GM23338 (cell line): ENCODE results near the gene DDX27.
A peak's percentile ranks its signal among the peaks of the same experiment; 100 is the strongest.

ENCODE experiments used
- CREB1 ChIP-seq: fragments of 250-450 bp; sonication (Bioruptor Pico); IDR thresholded peaks from 2 replicates; pipeline ENCODE4 v1.5.0; 2020; ENCODE audit warnings: low read depth, mild to moderate bottlenecking, moderate library complexity
- CTCF ChIP-seq, 2 experiments: fragments of 200-600 bp in 1 of 2; sonication (generic) in 1 of 2; conservative IDR thresholded peaks; 2 replicates each; pipeline versions ENCODE4 v1.5.1 to v1.6.1; 2016 to 2017; ENCODE audit warnings: antibody characterized with exemption in 2 of 2, low read depth in 2 of 2, mild to moderate bottlenecking in 2 of 2, moderate library complexity in 1 of 2
- ETS1 ChIP-seq: IDR thresholded peaks from 2 replicates; pipeline ENCODE4 v1.6.1; 2016; ENCODE audit warnings: antibody characterized with exemption
- EZH2 ChIP-seq: fragments of 200-600 bp; sonication (generic); IDR thresholded peaks from one replicate; pipeline ENCODE4 v1.8.0; 2017; ENCODE audit warnings: antibody characterized with exemption, mild to moderate bottlenecking, low read depth; ENCODE audit not compliant: unreplicated experiment
- EZH2phosphoT487 ChIP-seq: fragments of 200-600 bp; sonication (generic); IDR thresholded peaks from one replicate; pipeline ENCODE4 v1.8.1; 2018; ENCODE audit warnings: antibody characterized with exemption; ENCODE audit not compliant: unreplicated experiment
- JUNB ChIP-seq: IDR thresholded peaks from one replicate; pipeline ENCODE4 v1.6.1; 2016; ENCODE audit warnings: antibody characterized with exemption; ENCODE audit not compliant: unreplicated experiment
- POLR2AphosphoS5 ChIP-seq: IDR thresholded peaks from 2 replicates; pipeline ENCODE4 v1.6.1; 2016; ENCODE audit warnings: antibody characterized with exemption, low read depth
- REST ChIP-seq: IDR thresholded peaks from one replicate; pipeline ENCODE4 v1.6.1; 2018; ENCODE audit warnings: antibody characterized with exemption; ENCODE audit not compliant: unreplicated experiment
- ZNF331 ChIP-seq: fragments of 250-450 bp; sonication (Bioruptor Pico); IDR thresholded peaks from 2 replicates; pipeline ENCODE4 v1.5.0; 2020; ENCODE audit warnings: low read depth, mild to moderate bottlenecking, moderate library complexity

- TF ChIP-seq CTCF (conservative IDR thresholded peaks at IDR 0.05; ENCODE audit: low read depth in 2 of 2) (no peak; a peak in 1 of 4 replicates), EZH2 (no peak), REST (no peak), ETS1 (no peak), CREB1 (CRISPR knock-in tag) (no peak), EZH2phosphoT487 (no peak), POLR2AphosphoS5 (peak; percentile 17), JUNB (no peak), ZNF331 (CRISPR knock-in tag) (no peak)
Measured at GRCh38 chr20:49283703-49284625, 64.7 kb downstream of the DDX27 start.
